Keratinocyte (primary cell): Measurements from ENCODE around the gene THOC3. TPM values are rescaled to one million over a fixed set of nuclear protein-coding genes. Genes with fewer than 3 reads are reported as not detected.
A peak's percentile ranks its signal among the peaks of the same experiment; 100 is the strongest.
"Not testable (repeated sequence)": the region's sequence is repeated elsewhere in the genome, so short reads cannot be mapped to it uniquely, and the experiment has no call there.

Source experiments
- DNase-seq: peaks from one replicate; pipeline ENCODE4 v3.0.0-alpha.2; 2011; ENCODE audit warnings: low read depth, missing footprints, low spot score
- FAIRE-seq: peaks from 2 replicates; lab custom pipeline; 2011; peaks lifted over from hg19 to GRCh38; lab: Jason Lieb, UNC
- H2AFZ ChIP-seq: 2 replicates; pipeline ENCODE4 v1.6.0; 2012; ENCODE audit warnings: low read length, control low read depth, inconsistent platforms; ENCODE audit not compliant: control insufficient read depth
- H3K27ac ChIP-seq: 2 replicates; pipeline ENCODE4 v1.5.1; 2011; ENCODE audit warnings: low read length; ENCODE audit not compliant: control insufficient read depth, insufficient read depth
- H3K27me3 ChIP-seq: 3 replicates; pipeline ENCODE4 v1.6.0; 2011; ENCODE audit warnings: low read length; ENCODE audit not compliant: control insufficient read depth, insufficient read depth; ENCODE audit errors: extremely low read depth
- H3K36me3 ChIP-seq, 2 experiments: 2 replicates in 1 of 2; 3 replicates in 1 of 2; pipeline ENCODE4 v1.5.1; 2011; ENCODE audit warnings: low read length in 2 of 2, mild to moderate bottlenecking in 1 of 2; ENCODE audit not compliant: control insufficient read depth in 2 of 2, insufficient read depth in 2 of 2; ENCODE audit errors: extremely low read depth in 1 of 2
- H3K4me1 ChIP-seq: 3 replicates; pipeline ENCODE4 v1.5.1; 2011; ENCODE audit warnings: low read length; ENCODE audit not compliant: control insufficient read depth, insufficient read depth; ENCODE audit errors: extremely low read depth
- H3K4me2 ChIP-seq: 3 replicates; pipeline ENCODE4 v1.6.0; 2011; ENCODE audit warnings: low read depth, low read length; ENCODE audit not compliant: control insufficient read depth, insufficient read depth; ENCODE audit errors: extremely low read depth
- H3K4me3 ChIP-seq, 3 experiments: fragments of 200-600 bp in 1 of 3; sonication (generic) in 1 of 3; 2 replicates in 2 of 3; 3 replicates in 1 of 3; pipeline ENCODE4 v1.5.1; 2011 to 2016; ENCODE audit warnings: low read length in 3 of 3, mild to moderate bottlenecking in 3 of 3, control low read depth in 2 of 3, inconsistent platforms in 1 of 3, low read depth in 1 of 3, mixed read lengths in 1 of 3, mixed run types in 1 of 3, moderate library complexity in 1 of 3; ENCODE audit not compliant: control insufficient read depth in 2 of 3, insufficient read depth in 2 of 3; ENCODE audit errors: extremely low read depth in 1 of 3
- H3K79me2 ChIP-seq: 2 replicates; pipeline ENCODE4 v1.6.0; 2012; ENCODE audit warnings: low read length; ENCODE audit not compliant: control insufficient read depth, insufficient read depth
- H3K9ac ChIP-seq: 3 replicates; pipeline ENCODE4 v1.6.0; 2011; ENCODE audit warnings: low read length; ENCODE audit not compliant: control insufficient read depth, insufficient read depth; ENCODE audit errors: extremely low read depth
- H3K9me1 ChIP-seq: 3 replicates; pipeline ENCODE4 v1.6.0; 2011; ENCODE audit warnings: low read length; ENCODE audit not compliant: control insufficient read depth, insufficient read depth; ENCODE audit errors: extremely low read depth
- H3K9me3 ChIP-seq: 2 replicates; pipeline ENCODE4 v1.5.1; 2012; ENCODE audit warnings: low read depth, low read length; ENCODE audit not compliant: control insufficient read depth
- H4K20me1 ChIP-seq: 3 replicates; pipeline ENCODE4 v1.6.0; 2011; ENCODE audit warnings: low read length; ENCODE audit not compliant: control insufficient read depth, insufficient read depth; ENCODE audit errors: extremely low read depth
- EZH2 ChIP-seq: IDR thresholded peaks from one replicate; pipeline ENCODE4 v1.6.1; 2012; ENCODE audit warnings: inconsistent platforms, mild to moderate bottlenecking, low read length, moderate library complexity
- dilution Hi-C: fragments of 300-500 bp; cut with MboI; formaldehyde crosslinking; loops from one replicate; pipeline ENCODE4 v1.7.0; 2020; ENCODE audit warnings: low sequenced_read_pairs; ENCODE audit not compliant: extremely low pct_ligation_motif_present
- polyA plus RNA-seq, 5 experiments: library from polyadenylated mRNA; depleted of rRNA in 3 of 5; stranded (reverse) in 3 of 5; stranded (forward) in 1 of 5; unstranded in 1 of 5; fragments of >200 nt; gene quantifications; 1 replicate in 1 of 5; 2 replicates in 3 of 5; 3 replicates in 1 of 5; pipeline versions ENCODE4 v1.2.1 to v1.2.3, GENCODE V29; 2011 to 2012; ENCODE audit warnings: missing spikeins in 2 of 5, low read depth in 1 of 5, low replicate concordance in 1 of 5
- TF ChIP-seq, protein P1 (sequence below), 3 experiments: IDR thresholded peaks in 1 of 3; conservative IDR thresholded peaks in 1 of 3; optimal IDR thresholded peaks in 1 of 3; 2 replicates in 2 of 3; 3 replicates in 1 of 3; pipeline versions ENCODE3 to v1.5.1; 2011; ENCODE audit warnings: low read length in 3 of 3, mild to moderate bottlenecking in 3 of 3, moderate library complexity in 2 of 3, control low read depth in 1 of 3, inconsistent platforms in 1 of 3; ENCODE audit not compliant: insufficient read depth in 2 of 3; ENCODE audit errors: extremely low read depth in 1 of 3

The THOC3 gene
- polyA plus RNA-seq, 1 donor (not counting 4 experiments of a cell fraction or from before 2014, with no cell fraction given): 194 TPM

DNA sequence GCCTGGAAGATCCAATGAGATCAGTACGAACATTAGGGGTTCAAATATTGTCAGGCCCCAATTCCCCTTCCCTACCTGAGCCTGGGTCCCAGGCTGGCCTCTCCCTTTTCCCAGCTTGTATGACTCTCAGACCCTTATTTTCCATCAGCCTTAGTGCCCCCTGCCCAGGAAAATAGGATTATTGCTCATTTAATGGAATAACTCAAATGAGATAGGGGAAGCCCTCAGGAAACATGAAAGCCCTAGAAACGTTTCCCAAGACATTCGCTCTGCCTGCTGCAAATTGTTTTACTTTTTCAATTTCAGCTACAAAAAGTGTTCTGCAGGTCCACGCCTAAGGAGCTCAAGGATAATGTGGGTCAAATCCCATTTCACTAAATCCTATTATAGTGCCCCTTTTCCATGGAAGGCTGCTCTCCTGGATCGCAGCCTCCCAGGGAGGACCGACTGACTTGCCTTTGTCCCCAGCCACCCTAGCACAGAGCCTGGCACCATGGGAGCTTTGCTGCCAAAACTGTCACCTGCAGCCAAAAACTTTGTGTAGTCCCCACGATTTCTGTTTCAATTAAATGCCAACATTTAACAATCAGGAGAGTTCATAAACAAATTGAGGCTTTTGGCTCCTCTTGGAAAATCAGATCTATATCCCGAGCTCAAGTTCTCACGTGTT, 46.9 kb downstream of the THOC3 start:
- Histone ChIP-seq H2AFZ (no peak overlapping the region), H3K4me3 (no peak overlapping the region), H3K27me3 (no peaks in the 10 kb centered on the region), H3K27ac (no peak overlapping the region), H3K9me3 (no peaks in the 10 kb centered on the region), H3K79me2 (no peaks in the 10 kb centered on the region), H4K20me1 (no peaks in the 10 kb centered on the region), H3K4me2 (no peak overlapping the region), H3K4me1 (peaks cover 31% of the 10 kb centered on the region), H3K9me1 (no peaks in the 10 kb centered on the region), H3K9ac (no peak overlapping the region), H3K36me3 (no peaks in the 10 kb centered on the region)
- DNase-seq: no peak
- no peak for FAIRE-seq
- no peak for TF ChIP-seq EZH2
- dilution Hi-C loops: no loop called here

DNA sequence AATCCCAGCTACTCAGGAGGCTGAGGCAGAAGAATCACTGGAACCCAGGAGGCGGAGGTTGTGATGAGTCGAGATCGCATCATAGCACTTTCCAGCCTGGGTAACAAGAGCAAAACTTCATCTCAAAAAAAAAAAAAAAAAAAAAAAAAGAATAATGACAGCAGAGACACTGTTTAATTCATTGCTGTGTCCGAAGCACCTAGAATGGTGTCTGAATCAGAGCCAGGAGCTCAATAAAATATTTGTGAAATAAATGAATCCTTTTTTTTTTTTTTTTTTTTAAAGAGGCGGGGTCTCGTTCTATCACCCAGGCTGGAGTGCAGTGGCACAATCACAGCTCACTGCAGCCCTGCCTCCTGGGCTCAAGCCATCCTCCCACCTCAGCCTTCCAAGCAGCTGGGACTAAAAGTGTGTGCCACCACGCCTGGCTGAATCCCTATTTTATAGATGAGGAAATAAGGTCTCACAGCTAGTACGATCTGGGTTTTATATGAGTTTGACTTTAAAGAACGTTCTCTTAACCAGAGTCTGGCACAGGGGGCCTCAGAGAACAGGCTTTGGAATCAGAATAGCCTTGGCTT, 47.8 kb downstream of the THOC3 start:
- Histone ChIP-seq H3K4me3 (no peak overlapping the region), H2AFZ (no peak overlapping the region), H3K36me3 (no peaks in the 10 kb centered on the region), H3K4me2 (peak overlapping the region; percentile 25), H3K79me2 (no peaks in the 10 kb centered on the region), H3K27ac (no peak overlapping the region), H3K9me3 (no peaks in the 10 kb centered on the region), H3K27me3 (no peaks in the 10 kb centered on the region), H3K9ac (no peak overlapping the region), H3K4me1 (peaks cover 31% of the 10 kb centered on the region), H3K9me1 (no peaks in the 10 kb centered on the region), H4K20me1 (no peaks in the 10 kb centered on the region)
- no peak for TF ChIP-seq EZH2
- TF ChIP-seq, protein P1, sequence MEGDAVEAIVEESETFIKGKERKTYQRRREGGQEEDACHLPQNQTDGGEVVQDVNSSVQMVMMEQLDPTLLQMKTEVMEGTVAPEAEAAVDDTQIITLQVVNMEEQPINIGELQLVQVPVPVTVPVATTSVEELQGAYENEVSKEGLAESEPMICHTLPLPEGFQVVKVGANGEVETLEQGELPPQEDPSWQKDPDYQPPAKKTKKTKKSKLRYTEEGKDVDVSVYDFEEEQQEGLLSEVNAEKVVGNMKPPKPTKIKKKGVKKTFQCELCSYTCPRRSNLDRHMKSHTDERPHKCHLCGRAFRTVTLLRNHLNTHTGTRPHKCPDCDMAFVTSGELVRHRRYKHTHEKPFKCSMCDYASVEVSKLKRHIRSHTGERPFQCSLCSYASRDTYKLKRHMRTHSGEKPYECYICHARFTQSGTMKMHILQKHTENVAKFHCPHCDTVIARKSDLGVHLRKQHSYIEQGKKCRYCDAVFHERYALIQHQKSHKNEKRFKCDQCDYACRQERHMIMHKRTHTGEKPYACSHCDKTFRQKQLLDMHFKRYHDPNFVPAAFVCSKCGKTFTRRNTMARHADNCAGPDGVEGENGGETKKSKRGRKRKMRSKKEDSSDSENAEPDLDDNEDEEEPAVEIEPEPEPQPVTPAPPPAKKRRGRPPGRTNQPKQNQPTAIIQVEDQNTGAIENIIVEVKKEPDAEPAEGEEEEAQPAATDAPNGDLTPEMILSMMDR (optimal IDR thresholded peaks at IDR 0.05 in 1 of 3, IDR thresholded peaks at IDR 0.05 in 1 of 3, conservative IDR thresholded peaks at IDR 0.05 in 1 of 3; ENCODE audit: extremely low read depth in 1 of 3, insufficient read depth in 2 of 3, low read length in 3 of 3): no peak
- FAIRE-seq (no peak), DNase-seq (peak; percentile 25)
- dilution Hi-C loops: no loop called here

DNA sequence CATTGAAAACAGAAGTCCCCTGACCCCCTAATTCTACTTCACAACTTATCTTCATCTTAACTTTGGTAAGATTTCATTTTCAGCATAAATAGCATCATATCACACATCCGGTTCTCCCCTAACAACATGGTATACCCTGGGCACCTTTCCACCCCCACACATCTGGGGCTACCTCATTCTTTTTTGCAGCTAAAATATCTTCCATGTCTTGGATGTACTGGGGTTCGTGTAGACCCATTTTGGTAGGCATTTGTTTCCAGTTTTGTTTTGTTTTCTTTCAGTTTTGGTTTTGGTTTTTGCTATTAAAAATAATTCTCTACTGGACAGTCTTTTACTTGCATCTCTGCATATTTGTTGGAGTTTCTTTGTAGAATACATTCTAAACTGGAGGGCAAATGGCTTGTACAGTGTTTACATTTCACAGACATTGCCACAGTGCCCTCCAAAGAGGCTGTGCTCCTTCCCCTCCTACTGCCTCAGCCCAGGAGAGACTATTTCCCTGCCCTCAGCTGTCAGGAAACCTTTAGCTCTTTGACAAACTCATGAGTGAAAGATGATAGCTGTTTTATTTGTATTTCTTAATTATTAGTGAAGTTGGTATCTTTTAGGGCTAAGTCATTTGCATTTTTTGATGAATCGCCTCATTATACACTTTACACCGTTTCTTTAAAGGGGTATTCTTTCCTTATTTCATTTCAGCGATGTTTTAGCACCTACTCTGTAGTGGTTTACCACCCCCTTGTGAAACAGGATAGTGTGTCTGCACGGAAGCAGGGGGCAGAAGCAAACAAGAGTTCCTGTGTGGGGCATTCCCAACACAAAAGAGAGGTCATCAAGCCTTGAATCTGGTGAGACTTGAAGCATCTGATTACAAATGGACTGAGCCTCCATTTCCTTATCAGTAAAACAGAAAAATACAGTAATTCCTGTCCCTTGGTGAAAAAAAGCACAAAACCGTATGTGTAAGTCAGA, 52.8 kb downstream of the THOC3 start:
- H3K9me1 ChIP-seq, H3K27me3 ChIP-seq, H3K4me2 ChIP-seq, H3K27ac ChIP-seq, H3K9ac ChIP-seq, DNase-seq, H3K4me3 ChIP-seq, dilution Hi-C loops, H4K20me1 ChIP-seq, H3K9me3 ChIP-seq, H2AFZ ChIP-seq, H3K4me1 ChIP-seq, H3K79me2 ChIP-seq, H3K36me3 ChIP-seq: not testable (repeated sequence)
- peak; percentile 44 for FAIRE-seq
